ENCODE results near the gene ATF6B.
"Not testable (repeated sequence)": the region's sequence is repeated elsewhere in the genome, so short reads cannot be mapped to it uniquely, and the experiment has no call there.

Gene ATF6B

DNA sequence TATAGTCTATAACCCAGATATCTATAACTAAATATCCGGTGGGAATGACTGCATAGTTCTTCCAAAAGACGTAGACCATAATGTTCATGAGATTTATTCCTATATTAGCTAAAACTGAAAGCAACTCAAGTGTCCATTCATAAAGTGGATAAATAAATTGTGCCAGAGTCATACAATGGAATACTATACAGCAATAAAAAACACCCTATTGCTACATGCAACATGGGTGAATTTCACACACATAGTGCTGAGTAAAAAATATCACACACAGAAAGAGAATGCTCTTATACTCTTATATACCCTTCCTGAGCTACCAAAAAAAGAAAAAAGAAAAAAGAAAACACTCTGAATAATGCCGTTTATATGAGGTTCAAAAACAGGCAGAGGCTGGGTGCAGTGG, 25.8 kb downstream of the ATF6B start:
- no peak for DNase-seq

GRCh38 chr6:32100251-32100650, 27.8 kb downstream of the ATF6B start:
- not testable (repeated sequence) for DNase-seq

DNA sequence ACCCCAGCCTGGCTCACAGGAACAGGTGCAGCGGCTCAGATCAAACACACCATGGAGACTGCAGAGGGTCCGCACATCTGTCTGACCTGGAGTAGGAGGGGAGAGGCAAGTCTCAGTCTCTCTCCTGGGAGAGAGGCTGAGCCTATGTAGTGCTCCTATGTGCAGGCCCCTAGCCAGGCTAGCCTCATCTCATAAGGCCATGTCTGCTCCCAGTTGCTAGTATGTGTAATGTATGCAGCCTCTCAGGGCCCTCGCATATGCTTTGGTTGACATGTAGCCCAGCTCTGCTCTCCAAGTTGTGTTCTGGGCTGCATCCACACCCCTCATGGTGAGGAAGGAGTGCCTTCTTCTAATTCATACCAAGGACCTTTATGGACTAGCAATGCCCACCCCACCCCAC, 30.7 kb downstream of the ATF6B start:
- DNase-seq = no peak

DNA sequence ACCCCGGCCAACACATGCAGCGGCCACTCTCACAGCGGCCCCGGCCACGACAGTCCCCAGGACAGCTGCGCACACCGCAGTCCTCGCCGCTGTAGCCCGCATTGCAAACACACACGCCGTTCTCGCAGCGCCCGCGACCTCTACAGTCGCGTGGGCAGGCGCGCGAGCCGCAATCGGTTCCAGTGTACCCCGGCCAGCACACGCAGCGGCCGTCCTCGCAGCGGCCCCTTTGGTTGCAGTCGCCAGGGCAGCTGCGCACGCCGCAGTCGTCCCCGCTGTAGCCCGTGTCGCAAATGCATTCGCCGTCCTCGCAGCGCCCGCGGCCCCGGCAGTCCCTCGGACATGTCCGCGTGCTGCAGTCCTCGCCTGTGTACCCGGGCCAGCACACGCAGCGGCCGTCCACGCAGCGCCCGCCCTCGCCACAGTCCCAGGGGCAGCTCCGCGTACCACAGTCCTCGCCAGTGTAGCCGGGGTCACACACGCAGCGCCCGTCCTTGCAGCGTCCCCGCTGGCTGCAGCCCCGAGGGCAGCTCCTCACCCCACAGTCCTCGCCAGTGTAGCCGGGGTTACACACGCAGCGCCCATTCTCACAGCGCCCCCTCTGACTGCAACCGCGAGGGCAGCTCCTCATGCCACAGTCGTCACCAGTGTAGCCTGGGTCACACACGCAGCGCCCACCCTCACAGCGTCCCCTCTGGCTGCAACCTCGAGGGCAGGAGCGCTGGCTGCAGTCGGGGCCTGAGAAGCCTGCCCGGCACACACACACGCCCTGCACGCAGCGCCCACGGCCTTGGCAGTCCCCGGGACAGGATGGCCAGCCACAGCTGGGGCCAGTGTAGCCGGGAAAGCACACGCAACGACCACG, 31.4 kb downstream of the ATF6B start:
- DNase-seq = no peak

GRCh38 chr6:32096087-32096393, 32.0 kb downstream of the ATF6B start:
- no peak for DNase-seq

DNA sequence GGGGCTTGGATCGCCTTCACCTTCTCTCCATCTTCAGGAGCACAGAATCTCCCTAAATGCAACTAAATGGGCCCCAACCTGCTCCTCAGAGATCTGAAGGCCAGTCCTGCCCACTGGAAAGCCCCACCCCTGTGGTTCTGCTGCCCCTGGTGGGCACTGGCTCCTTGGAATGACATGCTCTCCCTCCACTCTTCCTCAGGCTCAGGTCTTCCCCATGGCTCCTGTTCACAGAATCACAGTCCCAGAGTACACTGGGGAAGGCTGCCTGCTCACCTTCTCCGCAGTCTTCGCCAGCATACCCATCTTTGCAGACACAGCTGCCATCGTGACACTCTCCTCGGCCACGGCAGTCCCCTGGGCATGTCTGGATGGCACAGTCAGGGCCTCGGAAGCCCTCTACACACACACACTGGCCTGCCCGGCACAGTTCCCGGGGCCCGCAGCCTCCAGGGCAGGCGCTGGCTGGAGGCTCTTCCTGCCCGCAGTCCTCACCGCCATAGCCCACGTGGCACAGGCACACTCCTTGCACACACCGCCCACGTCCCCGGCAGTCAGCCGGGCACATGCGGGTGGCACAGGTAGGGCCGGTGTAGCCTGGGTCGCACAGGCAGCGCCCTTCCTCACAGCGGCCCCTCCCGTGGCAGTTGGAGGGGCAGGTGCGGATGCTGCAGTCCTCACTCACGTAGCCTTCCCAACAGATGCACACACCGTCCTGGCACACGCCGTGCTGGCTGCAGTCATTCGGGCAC, 32.5 kb downstream of the ATF6B start:
- no peak for DNase-seq

DNA sequence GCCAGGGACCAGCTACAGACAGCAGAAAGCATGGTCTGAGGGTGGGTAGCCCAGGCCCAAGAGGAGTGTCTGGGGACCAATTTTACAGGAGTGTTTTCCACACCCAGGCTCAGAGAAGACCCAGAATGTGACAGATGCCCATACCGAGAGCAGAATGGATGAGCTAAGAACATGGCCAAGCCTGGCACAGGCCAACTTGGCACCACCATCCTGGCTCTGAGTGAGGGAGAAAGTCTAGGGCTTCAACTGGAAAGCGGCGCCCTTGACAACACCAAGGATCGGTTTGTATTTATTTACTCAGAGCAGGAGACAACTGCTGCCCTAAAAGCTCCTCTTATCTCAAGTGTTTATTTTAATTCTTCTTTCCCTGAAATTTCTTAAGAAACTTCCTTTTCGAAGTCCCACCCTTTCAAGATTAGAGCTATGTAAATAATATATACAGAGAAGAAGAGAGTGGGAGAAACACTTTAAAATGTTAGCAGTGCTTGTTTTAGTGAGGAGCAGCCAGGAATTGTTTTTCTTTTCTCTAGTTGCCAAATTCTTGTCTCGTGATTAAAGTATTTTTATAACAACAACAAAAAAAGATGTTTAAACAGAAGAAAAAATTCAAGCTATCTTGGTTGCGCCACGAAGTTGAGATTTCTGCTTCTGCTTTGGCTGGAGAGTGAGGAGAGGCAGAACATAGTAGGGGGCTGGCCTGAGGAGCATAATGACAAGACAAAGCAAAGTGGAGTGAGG, 35.1 kb downstream of the ATF6B start:
- DNase-seq = no peak

DNA sequence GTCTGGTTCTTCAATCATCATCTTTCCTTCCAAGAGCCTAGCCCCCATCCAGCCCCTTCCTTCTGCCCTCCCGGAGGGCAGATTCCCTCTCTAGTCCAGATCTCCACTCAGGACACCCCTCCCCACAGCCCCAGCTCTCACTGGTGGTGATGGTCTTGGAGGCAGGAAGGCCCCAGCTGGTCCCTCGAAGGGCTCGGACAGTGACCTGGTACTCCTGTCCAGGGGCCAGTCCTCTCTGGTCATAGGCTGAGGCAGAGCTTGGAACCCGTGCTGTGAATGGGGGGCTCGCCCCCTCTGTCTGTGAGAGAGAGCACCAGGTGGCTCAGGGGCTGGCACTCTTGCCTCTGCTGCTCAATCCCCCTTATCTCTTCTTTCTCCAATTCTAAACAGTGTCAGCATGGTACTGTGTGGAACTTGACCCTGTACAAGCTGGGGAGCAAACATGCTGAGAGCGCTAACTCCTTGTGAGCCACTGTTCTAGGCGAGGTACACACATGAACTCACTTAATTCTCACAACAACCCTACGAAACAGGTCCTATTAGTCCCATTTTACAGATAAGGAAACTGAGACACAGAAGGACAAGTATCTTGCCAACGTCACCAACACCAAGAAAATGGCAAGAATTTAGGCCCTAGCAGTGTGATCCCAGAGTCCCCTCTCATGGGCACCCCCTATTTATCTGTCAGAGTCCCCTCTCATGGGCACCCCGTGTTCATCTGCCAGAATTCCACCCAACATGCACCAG, 38.8 kb downstream of the ATF6B start:
- DNase-seq = no peak

- DNase-seq = no peak
Measured at GRCh38 chr6:32088487-32089049, 39.5 kb downstream of the ATF6B start.

- peak; percentile 74 for DNase-seq
Measured at GRCh38 chr6:32087574-32088486, 40.2 kb downstream of the ATF6B start.

DNA sequence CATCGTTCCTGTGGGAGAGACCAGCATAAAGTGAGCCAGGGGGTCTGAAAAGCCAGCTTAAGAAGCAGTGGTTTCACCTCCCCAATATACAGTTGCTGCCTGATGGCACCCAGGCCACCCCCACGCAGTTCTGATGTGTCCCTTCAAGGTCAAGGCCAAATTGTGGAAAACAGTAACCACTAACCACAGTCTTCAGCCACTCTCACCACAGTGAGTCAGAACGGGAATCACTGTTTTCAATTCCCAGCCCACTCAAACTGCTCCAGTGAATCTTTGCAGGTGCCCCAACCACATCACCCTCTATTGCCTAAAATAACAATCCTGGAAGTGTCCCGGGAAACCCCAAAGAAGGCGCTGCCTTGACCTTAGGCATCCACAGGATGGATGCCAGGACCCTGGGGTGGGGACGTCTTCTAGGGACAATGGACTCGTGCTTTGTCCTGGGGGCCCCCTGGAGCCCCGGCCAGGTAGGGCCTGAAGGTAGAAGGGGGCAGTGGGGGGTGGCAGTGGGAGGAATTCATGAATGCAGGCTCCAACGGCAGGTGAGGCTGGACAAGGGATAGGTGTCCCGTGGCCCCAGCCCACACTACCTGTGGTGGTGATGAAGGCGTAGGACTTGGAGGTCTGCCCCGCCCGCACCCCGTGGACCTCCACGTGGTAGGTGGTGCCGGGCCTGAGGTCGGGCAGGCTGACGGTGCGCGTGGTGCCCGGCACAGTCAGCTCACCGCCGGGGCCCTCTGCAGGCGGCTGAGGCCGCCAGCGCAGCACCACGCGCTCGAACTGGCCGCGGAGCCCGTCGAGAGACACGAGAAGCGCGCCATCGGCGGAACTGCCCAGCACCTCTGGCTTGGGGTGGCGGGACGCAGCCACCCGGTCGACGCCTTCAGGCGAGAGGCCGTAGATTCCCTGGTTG, 41.1 kb downstream of the ATF6B start:
- DNase-seq = no peak

DNA sequence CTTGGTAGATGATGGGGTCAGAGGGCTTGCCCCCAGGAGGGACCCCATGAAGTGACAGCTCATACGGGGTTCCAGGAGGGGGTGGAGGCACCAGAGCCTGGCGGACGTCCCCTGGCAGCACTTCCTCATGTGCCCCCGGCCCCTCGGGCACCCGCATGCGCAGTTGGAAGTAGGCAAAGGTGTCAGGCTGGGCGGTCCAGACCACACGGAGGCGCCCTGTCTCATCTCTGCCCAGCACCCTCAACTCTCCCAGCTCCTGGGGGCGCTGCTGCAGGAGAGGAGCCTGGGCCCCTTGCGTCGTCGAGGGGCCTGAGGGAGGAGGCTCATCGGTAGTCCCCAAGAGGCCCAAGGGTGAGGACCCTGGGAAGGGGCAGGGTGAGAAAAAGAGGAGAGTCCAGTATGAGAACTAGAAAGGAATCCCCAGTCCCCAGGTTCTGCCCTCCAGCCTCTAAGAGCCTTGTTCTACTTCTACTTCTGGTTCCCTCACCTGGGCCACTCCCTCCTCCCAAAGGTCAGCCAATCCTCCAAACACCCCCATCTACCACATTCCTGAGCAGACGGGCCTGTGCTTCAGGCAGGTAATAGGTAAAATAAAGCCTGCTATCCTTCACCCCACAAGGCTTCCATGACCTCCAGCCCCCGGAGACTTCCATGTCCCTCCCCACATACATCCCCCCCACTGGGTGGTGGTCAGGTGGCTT, 42.1 kb downstream of the ATF6B start:
- no peak for DNase-seq

DNA sequence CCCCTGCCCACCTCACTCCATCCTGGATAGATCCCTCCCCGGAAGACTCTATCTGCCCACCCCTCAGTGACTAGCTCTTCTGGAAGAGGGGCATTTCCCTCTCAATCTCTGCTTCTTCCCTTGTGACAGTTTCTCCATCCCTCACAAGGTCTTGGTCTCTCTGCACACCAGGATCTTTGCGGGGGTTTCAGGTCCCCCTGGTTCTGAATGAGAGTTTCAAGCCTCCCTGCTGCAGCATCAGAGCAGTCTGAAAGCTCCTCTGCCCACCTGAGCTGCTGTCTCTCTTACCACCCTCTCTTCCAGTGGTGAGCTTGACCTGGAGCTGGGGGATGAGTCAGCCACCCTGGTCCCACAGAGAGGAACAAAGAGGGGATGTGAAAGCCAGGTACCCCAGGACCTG, 43.3 kb downstream of the ATF6B start:
- DNase-seq = no peak

- no peak for DNase-seq
Measured at GRCh38 chr6:32083812-32084768, 44.0 kb downstream of the ATF6B start.

- DNase-seq = no peak
Measured at GRCh38 chr6:32082935-32083334, 45.1 kb downstream of the ATF6B start.

GRCh38 chr6:32082478-32082877, 45.6 kb downstream of the ATF6B start:
- DNase-seq = no peak

- DNase-seq = no peak
Measured at GRCh38 chr6:32081168-32081990, 46.7 kb downstream of the ATF6B start.

All from stimulated activated CD4-positive, alpha-beta T cell treated with anti-CD3 and anti-CD28 coated beads, Interleukin-4, amount 100 ng/mL, for 1 hour (primary cell).